ENCODE results near the gene FLT4.
A peak's percentile ranks its signal among the peaks of the same experiment; 100 is the strongest.

FLT4 gene

DNA sequence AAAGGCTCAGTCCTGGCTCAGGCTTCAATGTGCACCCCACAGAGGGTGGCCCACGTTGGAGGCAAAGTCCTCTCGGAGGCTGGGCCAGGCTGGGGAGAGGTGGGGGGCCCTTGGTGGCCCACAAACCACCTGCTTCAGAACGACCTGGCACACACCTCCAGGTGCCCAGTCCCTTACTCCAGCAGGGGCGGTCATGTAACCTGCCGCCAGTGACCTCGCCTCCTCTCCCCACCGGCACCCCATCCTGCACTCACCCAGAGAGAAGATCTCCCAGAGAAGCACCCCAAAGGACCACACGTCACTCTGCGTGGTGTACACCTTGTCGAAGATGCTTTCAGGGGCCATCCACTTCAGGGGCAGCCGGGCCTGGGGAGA is 35.6 kb downstream of the FLT4 start:
- no peak for DNase-seq (ENCODE audit: low read depth in 1 of 2, low spot score in 1 of 2)
- in situ Hi-C loops (cut with HindIII; ENCODE audit: low pct_unique_long_range_greater_than_20kb, low sequenced_read_pairs), result no loop called here
- no peak for TF ChIP-seq JUND (IDR thresholded peaks at IDR 0.05; ENCODE audit: low read depth)

DNA sequence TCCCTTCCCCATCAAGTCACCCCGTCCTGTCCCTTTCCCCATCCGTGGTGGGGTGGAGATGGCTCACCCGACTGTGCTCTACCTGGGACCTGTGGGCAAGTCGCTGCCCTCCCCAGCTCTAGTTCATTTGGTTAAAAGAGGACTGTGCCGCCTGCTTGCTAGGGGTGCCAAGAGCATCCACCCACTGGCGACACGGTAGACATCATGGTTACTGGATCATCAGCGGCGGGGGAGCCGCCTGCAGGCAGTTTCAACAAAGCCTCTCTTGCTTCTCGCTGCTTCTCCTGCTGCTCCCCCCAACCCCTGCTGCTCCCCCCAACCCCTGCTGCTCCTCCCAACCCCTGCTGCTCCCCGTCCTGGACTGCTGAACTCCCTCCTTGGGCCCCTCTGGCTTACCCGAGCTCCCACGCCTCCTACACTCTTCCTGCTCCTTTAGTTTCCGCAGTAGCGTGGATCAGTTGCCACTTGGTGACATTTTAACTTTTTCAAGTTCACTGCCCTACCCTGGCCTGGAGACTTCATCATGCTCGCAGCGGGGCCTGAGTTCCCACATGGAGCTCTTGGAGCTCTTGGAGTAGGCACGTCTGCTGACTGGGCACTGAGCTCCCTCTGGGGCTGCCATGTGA is 36.1 kb downstream of the FLT4 start:
- in situ Hi-C loops (cut with HindIII; ENCODE audit: low pct_unique_long_range_greater_than_20kb, low sequenced_read_pairs), result no loop called here
- no peak for DNase-seq (ENCODE audit: low read depth in 1 of 2, low spot score in 1 of 2)
- no peak for TF ChIP-seq JUND (IDR thresholded peaks at IDR 0.05; ENCODE audit: low read depth)

DNA sequence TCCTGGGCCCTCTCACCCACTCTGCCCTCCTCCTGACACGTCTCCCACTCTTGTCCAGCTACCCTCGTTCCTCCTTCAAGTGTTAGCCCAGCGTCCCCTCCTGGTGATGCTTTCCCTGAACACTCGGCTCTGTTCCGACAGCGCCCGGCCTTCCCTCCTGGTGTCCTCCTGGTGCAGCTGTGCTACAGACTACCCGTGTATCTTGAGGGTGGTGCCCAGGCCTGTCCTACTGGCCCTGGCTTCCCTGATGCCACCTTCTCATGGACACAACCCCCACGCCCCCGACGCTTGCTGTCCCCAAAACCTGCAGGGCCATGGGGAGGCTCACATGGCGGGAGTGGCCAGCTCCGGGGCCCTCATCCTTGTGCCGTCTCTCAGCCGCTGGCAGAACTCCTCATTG is 36.7 kb downstream of the FLT4 start:
- in situ Hi-C loops (cut with HindIII; ENCODE audit: low pct_unique_long_range_greater_than_20kb, low sequenced_read_pairs), result no loop called here
- TF ChIP-seq JUND (IDR thresholded peaks at IDR 0.05; ENCODE audit: low read depth), result no peak
- no peak for DNase-seq (ENCODE audit: low read depth in 1 of 2, low spot score in 1 of 2)

DNA sequence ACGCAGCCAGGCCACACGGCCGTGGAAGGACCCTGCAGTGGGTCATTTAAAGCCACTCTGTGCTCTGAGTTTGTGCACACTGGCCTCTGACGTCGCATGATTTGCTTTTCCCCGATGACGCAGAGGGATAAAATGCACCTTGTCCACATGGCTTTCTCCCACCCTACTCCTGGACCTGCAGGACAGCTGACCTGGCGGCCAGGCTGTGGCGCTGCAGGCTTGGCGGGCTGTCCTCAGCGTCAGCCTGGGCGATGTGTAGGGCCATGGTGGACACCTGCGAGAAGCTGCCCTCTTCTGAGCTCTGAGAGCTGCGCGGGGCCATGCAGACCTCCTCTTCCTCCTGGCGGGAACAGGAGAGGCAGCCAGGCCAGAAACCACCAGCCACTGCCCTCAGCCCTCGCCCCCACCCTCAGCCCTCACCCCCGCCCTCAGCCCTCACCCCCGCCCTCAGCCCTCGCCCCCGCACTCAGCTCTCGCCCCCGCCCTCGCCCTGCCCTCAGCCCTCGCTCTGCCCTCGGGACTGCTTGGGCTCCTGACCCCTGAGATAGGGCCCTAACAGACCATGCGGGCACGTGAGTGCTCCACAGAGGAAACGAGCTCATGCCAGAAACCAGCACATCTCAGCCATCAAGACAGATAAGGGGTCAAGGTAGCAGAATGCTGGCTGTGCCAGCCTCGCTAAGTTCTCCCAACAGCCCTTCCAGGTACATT is 38.1 kb downstream of the FLT4 start:
- no peak for TF ChIP-seq JUND (IDR thresholded peaks at IDR 0.05; ENCODE audit: low read depth)
- no peak for DNase-seq (ENCODE audit: low read depth in 1 of 2, low spot score in 1 of 2)
- in situ Hi-C loops (cut with HindIII; ENCODE audit: low pct_unique_long_range_greater_than_20kb, low sequenced_read_pairs), result no loop called here

DNA sequence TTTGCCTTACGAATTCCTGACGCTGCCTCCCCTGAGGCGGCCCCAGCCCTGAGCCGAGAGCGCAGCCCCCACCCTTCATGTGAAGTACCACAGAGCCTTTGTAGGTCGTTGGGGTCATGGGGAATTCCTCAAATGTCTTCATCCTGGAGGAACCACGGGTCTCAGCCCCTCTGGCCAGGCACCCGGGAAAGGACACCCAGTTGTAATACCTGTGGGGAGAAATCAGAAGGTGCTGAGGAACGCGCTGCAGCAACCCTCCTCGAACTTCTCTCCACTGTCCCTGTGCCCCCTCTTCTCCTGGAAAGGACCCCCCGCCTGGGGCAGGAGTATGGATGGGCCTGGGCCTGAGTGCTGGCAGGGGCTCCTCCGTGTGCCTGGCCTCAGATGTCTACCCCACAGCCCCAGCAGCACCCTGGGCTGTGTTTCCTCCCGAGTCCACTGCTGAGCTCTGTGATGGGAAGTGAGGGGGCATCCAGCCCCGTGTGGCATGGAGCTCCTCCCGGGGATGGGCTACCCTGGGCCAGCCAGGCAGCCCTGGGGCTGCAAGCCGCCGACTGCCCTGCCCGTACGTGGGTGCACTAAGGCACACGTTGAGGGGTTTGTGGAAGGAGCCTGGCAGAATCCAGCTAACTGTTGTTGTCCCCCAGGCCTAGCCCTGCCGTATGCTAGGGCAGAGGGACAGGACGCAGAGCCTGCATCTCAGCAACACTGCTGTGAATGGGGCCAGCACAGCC is 39.4 kb downstream of the FLT4 start:
- peak in 1 of 2 experiments; percentile 7 for DNase-seq (ENCODE audit: low read depth in 1 of 2, low spot score in 1 of 2)
- TF ChIP-seq JUND (IDR thresholded peaks at IDR 0.05; ENCODE audit: low read depth), result no peak
- in situ Hi-C loops (cut with HindIII; ENCODE audit: low pct_unique_long_range_greater_than_20kb, low sequenced_read_pairs), result no loop called here

DNA sequence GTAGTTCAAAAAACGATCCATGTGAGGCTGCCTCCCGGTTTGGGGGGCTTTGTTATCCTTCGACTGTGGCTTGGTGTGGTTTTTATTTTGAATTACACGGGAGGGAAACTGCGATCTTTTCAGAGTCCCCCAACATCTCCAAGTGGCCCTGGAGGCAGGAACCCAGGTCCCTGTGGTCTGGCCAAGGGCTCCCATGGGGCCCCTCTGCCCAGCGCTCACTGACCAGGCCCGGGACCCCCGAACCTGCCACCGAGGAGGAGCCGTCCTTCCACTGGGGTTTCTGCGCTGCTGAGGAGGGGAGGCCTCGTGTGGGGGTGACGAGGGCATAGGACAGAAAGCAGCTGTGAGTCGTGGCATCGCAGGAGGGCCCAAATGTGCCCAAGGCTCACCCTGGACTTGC is 40.0 kb downstream of the FLT4 start:
- TF ChIP-seq JUND (IDR thresholded peaks at IDR 0.05; ENCODE audit: low read depth), result no peak
- in situ Hi-C loops (cut with HindIII; ENCODE audit: low pct_unique_long_range_greater_than_20kb, low sequenced_read_pairs), result no loop called here
- DNase-seq (ENCODE audit: low read depth in 1 of 2, low spot score in 1 of 2), result peak in 1 of 2 experiments; percentile 3

DNA sequence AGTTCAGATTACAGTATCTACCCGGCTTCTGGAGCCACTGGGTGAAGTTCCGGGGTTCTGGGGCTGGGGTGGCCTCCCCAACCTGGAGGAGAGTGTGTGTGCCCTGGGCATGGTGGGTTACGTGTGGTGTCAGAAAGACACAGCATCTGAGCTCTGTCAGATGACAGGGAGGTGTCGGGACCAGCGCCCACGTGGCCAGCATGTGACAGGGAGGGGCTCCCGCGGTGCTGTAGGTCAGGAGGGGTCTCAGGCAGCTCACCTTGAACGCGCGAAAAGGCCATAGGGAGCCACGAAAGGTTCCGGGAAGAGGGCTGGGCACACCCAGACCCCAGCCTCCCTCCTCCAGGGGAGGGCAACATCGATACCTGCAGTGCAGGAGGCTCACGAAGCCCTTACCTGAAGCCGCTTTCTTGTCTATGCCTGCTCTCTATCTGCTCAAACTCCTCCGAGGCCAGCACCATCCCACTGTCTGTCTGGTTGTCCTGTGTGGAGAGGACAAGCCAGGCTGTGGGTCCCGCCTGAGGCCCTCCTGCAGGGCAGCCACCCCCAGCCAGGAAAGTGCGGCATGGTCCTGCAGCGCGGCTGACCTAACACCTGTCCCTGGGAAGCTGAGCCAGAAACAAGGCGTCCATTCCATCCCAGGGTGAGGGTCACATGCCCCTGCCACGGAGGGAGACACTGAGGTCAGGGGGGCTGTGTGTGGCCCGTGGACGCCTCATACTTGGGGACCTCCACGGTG is 40.7 kb downstream of the FLT4 start:
- DNase-seq (ENCODE audit: low read depth in 1 of 2, low spot score in 1 of 2), result peak in 1 of 2 experiments; percentile 1
- TF ChIP-seq JUND (IDR thresholded peaks at IDR 0.05; ENCODE audit: low read depth), result no peak
- in situ Hi-C loops (cut with HindIII; ENCODE audit: low pct_unique_long_range_greater_than_20kb, low sequenced_read_pairs), result no loop called here

DNA sequence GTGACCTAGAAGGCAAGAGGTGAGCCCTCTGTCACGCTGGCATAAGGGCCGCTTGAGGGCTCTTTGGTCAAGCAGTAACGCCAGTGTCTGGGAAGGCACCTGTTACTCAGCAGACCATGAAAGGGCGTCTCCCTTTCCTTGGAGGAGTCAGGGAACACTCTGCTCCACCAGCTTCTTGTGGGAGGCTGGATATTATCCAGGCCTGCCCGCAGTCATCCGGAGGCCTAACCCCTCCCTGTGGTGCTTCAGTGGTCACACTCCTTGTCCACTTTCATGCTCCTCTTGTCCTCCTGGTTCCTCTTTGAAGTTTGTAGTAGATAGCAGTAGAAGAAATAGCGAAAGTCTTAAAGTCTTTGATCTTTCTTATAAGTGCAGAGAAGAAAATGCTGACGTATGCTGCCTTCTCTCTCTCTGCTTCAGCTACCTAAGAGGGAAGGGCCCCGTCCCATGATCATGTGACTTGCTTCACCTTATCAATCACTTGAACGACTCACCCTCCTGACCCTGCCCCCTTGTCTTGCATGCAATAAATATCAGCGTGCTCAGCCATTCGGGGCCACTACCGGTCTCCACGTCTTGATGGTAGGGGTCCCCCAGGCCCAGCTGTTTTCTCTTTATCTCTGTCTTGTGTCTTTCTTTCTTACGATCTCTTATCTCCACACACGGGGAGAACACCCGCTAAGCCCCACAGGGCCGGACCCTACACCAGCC is 41.4 kb downstream of the FLT4 start:
- DNase-seq (ENCODE audit: low read depth in 1 of 2, low spot score in 1 of 2), result no peak
- in situ Hi-C loops (cut with HindIII; ENCODE audit: low pct_unique_long_range_greater_than_20kb, low sequenced_read_pairs), result no loop called here
- TF ChIP-seq JUND (IDR thresholded peaks at IDR 0.05; ENCODE audit: low read depth), result no peak

DNA sequence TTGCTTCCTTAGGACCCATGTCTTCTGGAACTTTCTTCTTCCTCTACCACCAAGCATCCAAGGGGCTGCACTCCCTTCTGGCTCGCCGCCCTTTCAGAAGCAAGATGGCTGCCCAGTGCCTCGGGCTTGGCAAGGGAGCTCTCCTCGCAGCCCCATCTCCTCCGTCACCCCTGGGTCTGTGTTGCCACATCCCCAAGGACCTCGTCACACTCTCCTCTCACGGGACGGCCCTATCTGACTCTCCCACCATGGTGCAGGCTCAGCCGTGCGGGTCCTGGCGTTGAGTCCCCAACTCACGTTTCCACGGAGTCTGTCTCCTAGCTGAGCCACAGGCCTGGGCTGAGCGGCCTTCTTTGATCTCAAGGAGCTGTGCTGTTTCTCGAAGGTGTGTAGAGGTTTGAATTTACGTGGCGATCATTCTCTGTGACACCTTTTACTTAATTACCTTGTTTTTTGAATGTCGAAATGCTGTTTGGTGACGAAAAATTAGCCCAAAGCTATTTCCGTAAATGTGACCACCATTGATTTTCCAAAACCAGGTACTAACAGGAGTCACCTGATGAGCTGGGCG is 43.1 kb downstream of the FLT4 start:
- in situ Hi-C loops (cut with HindIII; ENCODE audit: low pct_unique_long_range_greater_than_20kb, low sequenced_read_pairs), result no loop called here
- DNase-seq (ENCODE audit: low read depth in 1 of 2, low spot score in 1 of 2), result peak in 1 of 2 experiments; percentile 0
- TF ChIP-seq JUND (IDR thresholded peaks at IDR 0.05; ENCODE audit: low read depth), result no peak

DNA sequence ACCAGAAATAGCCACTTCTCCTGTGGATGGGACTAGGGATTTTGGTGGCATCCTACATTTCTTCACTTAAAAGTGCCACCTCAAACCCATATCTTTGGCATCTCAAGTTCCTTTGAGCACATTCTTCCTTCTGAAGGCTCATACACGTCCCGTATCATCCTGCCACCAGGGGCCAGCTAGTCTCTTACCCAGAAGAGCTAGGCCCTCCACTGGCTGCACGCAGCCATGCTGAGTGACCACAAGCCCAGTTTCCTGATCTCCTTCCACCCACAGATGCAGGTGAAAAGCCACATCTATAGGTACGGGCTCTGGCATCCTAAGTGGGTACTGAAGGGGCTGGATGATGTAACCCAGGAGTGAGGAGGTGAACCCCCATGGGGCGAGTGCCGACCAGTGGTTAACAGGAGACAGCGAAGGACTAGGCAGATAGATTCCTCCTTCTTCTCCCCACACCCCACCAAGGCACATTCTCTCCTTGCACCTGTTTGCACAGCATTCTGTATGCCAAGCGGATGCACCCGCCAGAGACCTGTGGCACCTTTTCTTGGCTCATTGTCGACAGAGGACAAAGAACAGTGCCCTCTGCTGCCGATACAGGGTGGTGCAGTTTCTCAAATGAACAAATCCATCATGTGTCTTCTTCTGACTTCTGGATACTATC is 43.7 kb downstream of the FLT4 start:
- TF ChIP-seq JUND (IDR thresholded peaks at IDR 0.05; ENCODE audit: low read depth), result no peak
- in situ Hi-C loops (cut with HindIII; ENCODE audit: low pct_unique_long_range_greater_than_20kb, low sequenced_read_pairs), result no loop called here
- peak; percentile 82 to 95 for DNase-seq (ENCODE audit: low read depth in 1 of 2, low spot score in 1 of 2)

DNA sequence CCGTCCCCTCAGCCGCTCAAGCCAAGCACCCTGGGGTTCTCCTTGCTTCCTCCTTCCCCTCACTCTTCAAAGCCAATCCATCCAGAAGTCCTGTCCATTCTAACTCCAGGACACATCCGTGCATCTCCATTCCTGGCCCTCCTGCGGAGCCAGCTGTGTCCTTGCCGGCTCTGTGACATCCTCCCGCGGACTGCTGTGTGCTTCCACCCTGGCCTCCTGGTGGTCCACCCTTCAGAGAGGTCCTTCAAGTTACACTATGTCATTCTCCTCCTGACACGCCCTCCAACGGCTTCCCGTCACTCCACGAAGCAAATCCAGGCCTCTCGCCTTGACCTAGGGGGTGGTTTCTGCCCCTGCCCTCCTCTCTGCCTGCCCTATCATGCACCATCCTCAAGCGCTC is 45.1 kb downstream of the FLT4 start:
- peak in 1 of 2 experiments; percentile 1 for DNase-seq (ENCODE audit: low read depth in 1 of 2, low spot score in 1 of 2)
- in situ Hi-C loops (cut with HindIII; ENCODE audit: low pct_unique_long_range_greater_than_20kb, low sequenced_read_pairs), result no loop called here
- TF ChIP-seq JUND (IDR thresholded peaks at IDR 0.05; ENCODE audit: low read depth), result no peak
